Loucy (cell line): ENCODE measurements around the gene DBI.
A peak's percentile ranks its signal among the peaks of the same experiment; 100 is the strongest.

Experiments
- H2AFZ ChIP-seq: fragments of 200-600 bp; sonication (generic); 2 replicates; pipeline ENCODE4 v1.6.0; 2016; ENCODE audit warnings: antibody characterized with exemption, mild to moderate bottlenecking, low read length, moderate library complexity
- H3F3A ChIP-seq: fragments of 200-600 bp; 2 replicates; pipeline ENCODE4 v1.6.0; 2016; ENCODE audit warnings: antibody characterized with exemption, low read depth, mild to moderate bottlenecking
- H3K27me3 ChIP-seq: fragments of 200-600 bp; sonication (generic); 2 replicates; pipeline ENCODE4 v1.6.1; 2014; ENCODE audit warnings: low read length, mild to moderate bottlenecking; ENCODE audit not compliant: insufficient read depth, poor library complexity, severe bottlenecking
- H3K36me3 ChIP-seq: fragments of 200-600 bp; sonication (generic); 2 replicates; pipeline ENCODE4 v1.6.1; 2016; ENCODE audit warnings: low read length; ENCODE audit not compliant: insufficient read depth
- H3K4me1 ChIP-seq: fragments of 200-600 bp; sonication (generic); 2 replicates; pipeline ENCODE4 v1.5.1; 2014; ENCODE audit warnings: low read length, mild to moderate bottlenecking; ENCODE audit not compliant: insufficient read depth, poor library complexity, severe bottlenecking
- H3K4me2 ChIP-seq: fragments of 200-600 bp; sonication (generic); 2 replicates; pipeline ENCODE4 v1.6.0; 2014; ENCODE audit warnings: antibody characterized with exemption, low read length, low read depth, mild to moderate bottlenecking; ENCODE audit not compliant: poor library complexity, severe bottlenecking
- H3K4me3 ChIP-seq: fragments of 200-600 bp; sonication (generic); 2 replicates; pipeline ENCODE4 v1.5.1; 2014; ENCODE audit warnings: low read length, mild to moderate bottlenecking, mixed read lengths; ENCODE audit not compliant: poor library complexity, severe bottlenecking
- H3K79me2 ChIP-seq: fragments of 200-600 bp; sonication (generic); 2 replicates; pipeline ENCODE4 v1.6.1; 2014; ENCODE audit warnings: low read length; ENCODE audit not compliant: insufficient read depth
- H3K9ac ChIP-seq: fragments of 200-600 bp; sonication (generic); 2 replicates; pipeline ENCODE4 v1.6.0; 2014; ENCODE audit warnings: mild to moderate bottlenecking, low read depth, low read length, moderate library complexity; ENCODE audit not compliant: poor library complexity, severe bottlenecking
- H3K9me2 ChIP-seq: fragments of 200-600 bp; sonication (generic); replicated peaks from 2 replicates; pipeline ENCODE4 v1.6.1; 2016; ENCODE audit warnings: low read depth, low read length, mixed read lengths
- H3K9me3 ChIP-seq: fragments of 200-600 bp; sonication (generic); 2 replicates; pipeline ENCODE4 v1.6.1; 2014; ENCODE audit warnings: mild to moderate bottlenecking, antibody characterized with exemption, low read length, low read depth; ENCODE audit not compliant: insufficient read depth
- H4K20me1 ChIP-seq: fragments of 200-600 bp; sonication (generic); 2 replicates; pipeline ENCODE4 v1.6.0; 2014; ENCODE audit warnings: antibody characterized with exemption, low read length, mild to moderate bottlenecking; ENCODE audit not compliant: insufficient read depth, poor library complexity, severe bottlenecking
- CTCF ChIP-seq: fragments of 200-600 bp; sonication (generic); conservative IDR thresholded peaks from 2 replicates; pipeline ENCODE4 v1.5.1; 2014; ENCODE audit warnings: mild to moderate bottlenecking, antibody characterized with exemption, low read length
- EZH2phosphoT487 ChIP-seq: fragments of 200-600 bp; IDR thresholded peaks from 2 replicates; pipeline ENCODE4 v1.6.1; 2018; ENCODE audit warnings: antibody characterized with exemption, mild to moderate bottlenecking, moderate library complexity, borderline replicate concordance

The DBI gene

GRCh38 chr2:119366649-119367471 lies at the start of gene DBI, which contains the start of gene C2orf76:
DBI (plus strand) TSS chr2:119366977; CDS start chr2:119367052, 75 bp downstream.
C2orf76 (minus strand) TSS chr2:119366834; CDS start chr2:119339959, 26,875 bp downstream.
- Histone ChIP-seq H3K9me3 (no peaks in the 10 kb centered on the region), H3K9me2 (no peaks in the 10 kb centered on the region), H3K36me3 (peaks cover 24% of the 10 kb centered on the region; the same call in 1 of the 2 replicates), H3K4me1 (peaks cover 38% of the 10 kb centered on the region), H3K4me3 (peak within 1 kb of the TSS; percentile 96), H2AFZ (peak within 1 kb of the TSS; percentile 76), H3F3A (no peaks in the 10 kb centered on the region), H4K20me1 (peaks cover 38% of the 10 kb centered on the region), H3K9ac (peak within 1 kb of the TSS; percentile 91), H3K4me2 (peak within 1 kb of the TSS; percentile 100), H3K27me3 (no peaks in the 10 kb centered on the region), H3K79me2 (peaks cover 65% of the 10 kb centered on the region)
- TF ChIP-seq CTCF (no peak), EZH2phosphoT487 (no peak)

DNA sequence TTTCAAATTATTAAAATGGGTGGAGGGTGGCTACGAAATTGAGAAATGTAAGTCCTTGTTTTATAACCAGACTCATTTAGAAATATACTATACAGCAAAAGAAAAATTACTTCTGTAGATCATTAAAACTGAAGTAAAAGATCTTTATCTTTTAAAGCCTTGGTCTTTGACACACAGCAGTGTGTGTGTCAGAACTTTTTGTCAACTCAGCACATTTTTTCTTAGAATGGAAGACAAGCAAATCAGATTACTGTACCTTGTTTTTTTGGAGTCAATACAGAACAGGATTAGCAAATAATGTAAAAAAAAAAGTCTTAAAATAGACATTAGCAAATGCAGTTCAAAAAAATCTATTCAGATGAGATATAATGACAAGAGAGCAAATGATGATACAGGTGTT lies 49.2 kb upstream of the DBI start:
- Histone ChIP-seq H3K4me2 (no peak overlapping the region), H3K9me2 (no peaks in the 10 kb centered on the region), H2AFZ (no peak overlapping the region), H3K79me2 (no peaks in the 10 kb centered on the region), H3K9ac (no peak overlapping the region), H3K4me3 (no peak overlapping the region), H3K9me3 (no peaks in the 10 kb centered on the region), H3F3A (no peaks in the 10 kb centered on the region), H3K36me3 (no peaks in the 10 kb centered on the region), H3K27me3 (no peaks in the 10 kb centered on the region), H3K4me1 (peaks cover 2% of the 10 kb centered on the region), H4K20me1 (no peaks in the 10 kb centered on the region)
- TF ChIP-seq CTCF (no peak), EZH2phosphoT487 (no peak)

DNA sequence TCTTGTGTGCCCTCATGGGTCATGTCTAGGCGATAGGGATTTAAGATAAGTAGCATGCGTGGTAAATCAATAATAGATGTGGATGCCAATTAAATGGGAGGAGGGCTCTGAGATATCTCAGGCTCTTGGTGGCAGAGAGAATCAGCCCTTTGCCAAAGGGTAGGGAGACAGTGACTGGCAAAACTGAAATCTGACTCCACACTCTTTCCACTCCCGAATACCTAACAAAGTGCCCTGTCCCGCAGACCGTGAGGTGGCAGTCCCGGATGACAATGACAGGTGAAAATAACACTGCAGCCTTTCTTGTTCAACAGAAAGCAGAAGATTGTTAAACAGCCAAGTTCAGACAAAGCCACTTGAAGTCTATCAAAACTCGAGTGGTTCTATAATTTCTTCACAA lies 47.2 kb upstream of the DBI start:
- Histone ChIP-seq H4K20me1 (no peaks in the 10 kb centered on the region), H3K9ac (no peak overlapping the region), H3K4me1 (peaks cover 4% of the 10 kb centered on the region), H3K36me3 (no peaks in the 10 kb centered on the region), H3F3A (no peaks in the 10 kb centered on the region), H3K79me2 (no peaks in the 10 kb centered on the region), H3K9me3 (no peaks in the 10 kb centered on the region), H3K4me3 (no peak overlapping the region), H2AFZ (no peak overlapping the region), H3K9me2 (no peaks in the 10 kb centered on the region), H3K4me2 (no peak overlapping the region), H3K27me3 (no peaks in the 10 kb centered on the region)
- TF ChIP-seq CTCF (no peak), EZH2phosphoT487 (no peak)
